ENCODE data around the gene SETD2. TPM values are rescaled to one million over a fixed set of nuclear protein-coding genes. Genes with fewer than 3 reads are reported as not detected.

The SETD2 gene
- total RNA-seq, 2 experiments from 2014 or later = 27.7 to 28.1 TPM

DNA sequence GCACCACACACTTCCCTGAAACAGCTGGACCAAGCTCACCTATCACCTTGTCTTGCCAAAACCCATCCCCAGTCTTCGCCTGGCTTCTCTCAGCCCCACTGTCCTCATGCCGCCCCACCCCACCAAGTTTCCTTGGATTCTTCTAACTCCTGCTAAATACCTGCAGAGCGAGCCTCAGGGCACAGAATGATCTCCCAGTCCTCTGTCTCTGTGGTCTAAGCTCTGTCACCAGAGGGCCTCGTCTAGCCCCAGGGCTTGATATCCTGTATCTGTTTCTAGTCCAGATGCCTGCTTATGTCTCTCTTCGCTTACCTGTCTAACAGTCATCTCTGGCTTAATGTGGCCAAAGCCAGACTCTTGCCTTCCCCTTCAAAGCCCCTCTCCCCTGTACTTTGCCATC, 197.1 kb downstream of the SETD2 start:
- Mint-ChIP-seq H3K36me3 (ENCODE audit: low read depth) (peaks cover 24% of the 10 kb centered on the region), H3K27ac (no peak overlapping the region), H3K27me3 (ENCODE audit: low read depth) (no peaks in the 10 kb centered on the region), H3K4me3 (no peak overlapping the region), H3K4me1 (ENCODE audit: low read depth) (peaks cover 80% of the 10 kb centered on the region), H3K9me3 (no peaks in the 10 kb centered on the region)
- no peak for DNase-seq
- intact Hi-C loops (cut with micrococcal nuclease) = no loop called here
- CTCF ChIA-PET = interaction anchor here (0.6 to 1.6 kb wide), 3 partner anchors 11 to 99 kb away, joined by 3 read pairs; no protein-coding TSS in a partner anchor

Other genes starting within 250 kb of the SETD2 start
- gene CCDC12, start 187.4 kb downstream of the SETD2 start, total RNA-seq = 10 to 100 TPM; 37.6 to 43.0 TPM
- gene NBEAL2, start 184.4 kb downstream of the SETD2 start, total RNA-seq = 10 to 100 TPM; 85.0 to 92.4 TPM
- gene KIF9, start 118.7 kb upstream of the SETD2 start, total RNA-seq = 1 to 10 TPM; 4.5 to 4.9 TPM
- 10 to 100 TPM; 20.7 to 21.6 TPM for gene KLHL18, start 118.8 kb upstream of the SETD2 start, total RNA-seq
- 10 to 100 TPM; 18.7 to 21.6 TPM for gene PTPN23, start 216.9 kb upstream of the SETD2 start, total RNA-seq